Parathyroid adenoma (tissue), 2 donors: Measurements from ENCODE around the gene SLC24A1.
A peak's percentile ranks its signal among the peaks of the same experiment; 100 is the strongest.

Experiments
- H2AFZ ChIP-seq: fragments of 300-600 bp; sonication (generic); one replicate; pipeline ENCODE4 v1.7.0; 2017; ENCODE audit warnings: antibody characterized with exemption, mild to moderate bottlenecking
- H3K27ac ChIP-seq: fragments of 300-600 bp; sonication (generic); one replicate; pipeline ENCODE4 v1.7.0; 2017
- H3K27me3 ChIP-seq: fragments of 300-600 bp; sonication (generic); one replicate; pipeline ENCODE4 v1.7.0; 2017; ENCODE audit warnings: low read length; ENCODE audit not compliant: control insufficient read depth, insufficient read depth
- H3K36me3 ChIP-seq: fragments of 300-600 bp; sonication (generic); one replicate; pipeline ENCODE4 v1.7.0; 2017; ENCODE audit warnings: low read length; ENCODE audit not compliant: control insufficient read depth, insufficient read depth
- H3K4me1 ChIP-seq: fragments of 300-600 bp; sonication (generic); one replicate; pipeline ENCODE4 v1.7.0; 2017; ENCODE audit warnings: control low read depth
- H3K4me2 ChIP-seq: fragments of 300-600 bp; sonication (generic); one replicate; pipeline ENCODE4 v1.7.0; 2017; ENCODE audit warnings: low read length
- H3K4me3 ChIP-seq: fragments of 300-600 bp; sonication (generic); one replicate; pipeline ENCODE4 v1.7.0; 2017; ENCODE audit warnings: low read depth, low read length
- H3K79me2 ChIP-seq: fragments of 300-600 bp; sonication (generic); one replicate; pipeline ENCODE4 v1.7.0; 2017; ENCODE audit warnings: control low read depth
- H3K9ac ChIP-seq: fragments of 300-600 bp; sonication (generic); one replicate; pipeline ENCODE4 v1.7.0; 2017; ENCODE audit warnings: mild to moderate bottlenecking
- H3K9me3 ChIP-seq: fragments of 300-600 bp; sonication (generic); one replicate; pipeline ENCODE4 v1.7.0; 2017; ENCODE audit warnings: low read length; ENCODE audit not compliant: control insufficient read depth
- CTCF ChIP-seq: fragments of 300-600 bp; sonication (generic); IDR thresholded peaks from one replicate; pipeline ENCODE4 v1.7.0; 2017; ENCODE audit warnings: antibody characterized with exemption, mild to moderate bottlenecking
- donor health status: primary hyperparathyroidism.

Gene SLC24A1

GRCh38 chr15:65632780-65633375, 11.1 kb downstream of the SLC24A1 start:
- H3K4me1 ChIP-seq: no peaks in the 10 kb centered on the region
- H3K27ac ChIP-seq: no peak overlapping the region
- H3K9ac ChIP-seq: no peak overlapping the region
- H3K9me3 ChIP-seq: no peaks in the 10 kb centered on the region
- no peaks in the 10 kb centered on the region for H3K36me3 ChIP-seq
- H2AFZ ChIP-seq: no peak overlapping the region
- H3K4me3 ChIP-seq: no peak overlapping the region
- TF ChIP-seq CTCF: no peak
- no peak overlapping the region for H3K4me2 ChIP-seq
- no peaks in the 10 kb centered on the region for H3K79me2 ChIP-seq
- no peaks in the 10 kb centered on the region for H3K27me3 ChIP-seq

GRCh38 chr15:65633752-65634151, 12.0 kb downstream of the SLC24A1 start:
- Histone ChIP-seq H2AFZ (no peak overlapping the region), H3K27ac (no peak overlapping the region), H3K79me2 (no peaks in the 10 kb centered on the region), H3K9me3 (no peaks in the 10 kb centered on the region), H3K36me3 (no peaks in the 10 kb centered on the region), H3K4me3 (no peak overlapping the region), H3K27me3 (no peaks in the 10 kb centered on the region), H3K9ac (no peak overlapping the region), H3K4me2 (no peak overlapping the region), H3K4me1 (peaks cover 3% of the 10 kb centered on the region)
- TF ChIP-seq CTCF: no peak

GRCh38 chr15:65634356-65634755, 12.6 kb downstream of the SLC24A1 start:
- Histone ChIP-seq H3K27ac (no peak overlapping the region), H3K36me3 (no peaks in the 10 kb centered on the region), H2AFZ (no peak overlapping the region), H3K27me3 (no peaks in the 10 kb centered on the region), H3K4me1 (peaks cover 3% of the 10 kb centered on the region), H3K4me2 (no peak overlapping the region), H3K4me3 (no peak overlapping the region), H3K9ac (no peak overlapping the region), H3K79me2 (no peaks in the 10 kb centered on the region), H3K9me3 (no peaks in the 10 kb centered on the region)
- no peak for TF ChIP-seq CTCF

- Histone ChIP-seq H3K4me2 (no peak overlapping the region), H3K9me3 (no peaks in the 10 kb centered on the region), H3K27ac (no peak overlapping the region), H3K4me1 (peaks cover 3% of the 10 kb centered on the region), H3K9ac (no peak overlapping the region), H3K27me3 (no peaks in the 10 kb centered on the region), H2AFZ (no peak overlapping the region), H3K36me3 (no peaks in the 10 kb centered on the region), H3K4me3 (no peak overlapping the region), H3K79me2 (no peaks in the 10 kb centered on the region)
- no peak for TF ChIP-seq CTCF
Observed at GRCh38 chr15:65638109-65638508, 16.4 kb downstream of the SLC24A1 start.

GRCh38 chr15:65638681-65639089, 16.9 kb downstream of the SLC24A1 start:
- no peak overlapping the region for H3K4me3 ChIP-seq
- H3K79me2 ChIP-seq: no peaks in the 10 kb centered on the region
- peaks cover 3% of the 10 kb centered on the region for H3K4me1 ChIP-seq
- H3K36me3 ChIP-seq: no peaks in the 10 kb centered on the region
- H2AFZ ChIP-seq: no peak overlapping the region
- peak; percentile 65 for TF ChIP-seq CTCF
- H3K27ac ChIP-seq: no peak overlapping the region
- H3K27me3 ChIP-seq: no peaks in the 10 kb centered on the region
- no peak overlapping the region for H3K4me2 ChIP-seq
- H3K9me3 ChIP-seq: no peaks in the 10 kb centered on the region
- H3K9ac ChIP-seq: no peak overlapping the region
